LNCAP (cell line): ENCODE data around the gene GRK5.

Experiments used
- TF ChIP-seq, protein P1 (sequence below): fragments of 450-650 bp; IDR thresholded peaks from 2 replicates; pipeline ENCODE4 v1.5.1; 2017; ENCODE audit warnings: mild to moderate bottlenecking

The GRK5 gene

DNA sequence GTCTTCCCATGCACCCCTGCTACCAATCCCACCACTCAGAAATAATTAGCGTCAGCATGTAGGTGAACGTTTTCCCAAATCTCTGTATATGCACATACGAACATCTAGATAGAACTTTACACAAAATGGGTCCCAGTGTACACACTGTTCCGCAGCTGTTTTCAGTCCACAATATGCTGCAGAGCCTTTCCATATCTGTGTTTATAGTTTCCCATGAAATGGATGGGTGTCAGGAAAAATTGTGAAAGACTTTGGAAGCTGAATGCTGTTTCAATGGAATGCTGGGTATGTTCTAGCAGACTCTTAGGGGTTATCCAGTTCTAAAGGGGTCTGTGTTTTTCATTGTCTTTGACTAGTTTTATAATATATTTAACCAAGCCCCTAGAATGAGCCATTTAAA is 13.8 kb downstream of the GRK5 start:
- TF ChIP-seq, protein P1, sequence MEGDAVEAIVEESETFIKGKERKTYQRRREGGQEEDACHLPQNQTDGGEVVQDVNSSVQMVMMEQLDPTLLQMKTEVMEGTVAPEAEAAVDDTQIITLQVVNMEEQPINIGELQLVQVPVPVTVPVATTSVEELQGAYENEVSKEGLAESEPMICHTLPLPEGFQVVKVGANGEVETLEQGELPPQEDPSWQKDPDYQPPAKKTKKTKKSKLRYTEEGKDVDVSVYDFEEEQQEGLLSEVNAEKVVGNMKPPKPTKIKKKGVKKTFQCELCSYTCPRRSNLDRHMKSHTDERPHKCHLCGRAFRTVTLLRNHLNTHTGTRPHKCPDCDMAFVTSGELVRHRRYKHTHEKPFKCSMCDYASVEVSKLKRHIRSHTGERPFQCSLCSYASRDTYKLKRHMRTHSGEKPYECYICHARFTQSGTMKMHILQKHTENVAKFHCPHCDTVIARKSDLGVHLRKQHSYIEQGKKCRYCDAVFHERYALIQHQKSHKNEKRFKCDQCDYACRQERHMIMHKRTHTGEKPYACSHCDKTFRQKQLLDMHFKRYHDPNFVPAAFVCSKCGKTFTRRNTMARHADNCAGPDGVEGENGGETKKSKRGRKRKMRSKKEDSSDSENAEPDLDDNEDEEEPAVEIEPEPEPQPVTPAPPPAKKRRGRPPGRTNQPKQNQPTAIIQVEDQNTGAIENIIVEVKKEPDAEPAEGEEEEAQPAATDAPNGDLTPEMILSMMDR, result no peak

- TF ChIP-seq, protein P1, result no peak
Observed at GRCh38 chr10:119221666-119222065, 14.3 kb downstream of the GRK5 start.

- TF ChIP-seq, protein P1, result no peak
Observed at GRCh38 chr10:119222537-119222936, 15.2 kb downstream of the GRK5 start.

- TF ChIP-seq, protein P1, result no peak
Observed at GRCh38 chr10:119222966-119223386, 15.6 kb downstream of the GRK5 start.

DNA sequence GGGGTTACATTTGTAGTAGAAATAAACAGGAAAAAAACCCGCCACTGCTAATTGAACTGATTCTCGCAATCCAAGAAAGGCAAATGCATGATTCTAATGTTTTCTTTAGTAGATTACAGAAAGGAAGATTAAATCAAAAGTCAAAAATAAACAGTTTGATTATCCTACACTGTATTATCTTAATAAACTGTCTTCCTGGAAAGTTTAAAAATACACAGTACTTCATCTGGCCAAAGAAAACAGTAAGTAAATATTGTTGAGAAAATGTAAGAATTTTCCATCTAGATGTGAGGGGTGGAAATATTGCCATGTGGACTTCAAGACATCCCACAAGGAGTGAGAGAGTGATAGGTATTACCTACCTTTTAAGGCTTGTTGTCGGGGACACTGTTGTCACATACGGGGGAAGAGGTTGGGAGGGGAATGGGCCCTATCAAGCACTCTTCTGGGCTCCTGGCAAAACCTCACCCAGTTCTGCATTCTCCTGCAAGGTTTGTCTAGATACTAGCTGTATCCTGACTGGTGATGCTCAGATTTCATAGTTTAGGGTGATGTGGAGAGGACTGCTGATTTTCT is 17.8 kb downstream of the GRK5 start:
- TF ChIP-seq, protein P1, result no peak

GRCh38 chr10:119227825-119228224 is 20.5 kb downstream of the GRK5 start:
- TF ChIP-seq, protein P1, result no peak

DNA sequence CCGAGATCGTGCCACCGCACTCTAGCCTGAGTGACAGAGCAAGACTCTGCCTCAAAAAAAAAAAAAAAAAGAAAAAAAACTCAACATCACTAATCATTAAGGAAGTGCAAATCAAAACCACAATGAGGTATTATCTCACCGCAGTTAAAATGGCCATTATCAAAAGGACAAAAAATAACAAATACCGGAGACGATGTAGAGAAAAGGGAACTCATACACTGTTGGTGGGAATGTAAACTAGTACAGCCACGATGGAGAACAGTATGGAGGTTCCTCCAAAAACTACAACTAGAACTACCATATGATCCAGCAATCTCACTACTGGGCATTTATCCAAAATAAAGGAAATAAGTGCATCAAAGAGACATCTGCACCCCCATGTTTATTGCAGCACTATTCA is 24.3 kb downstream of the GRK5 start:
- TF ChIP-seq, protein P1, result no peak
